T-helper 17 cell (primary cell): ENCODE results near the gene ATG3. TPM values are rescaled to one million over a fixed set of nuclear protein-coding genes. Genes with fewer than 3 reads are reported as not detected.
"Not testable (repeated sequence)": the region's sequence is repeated elsewhere in the genome, so short reads cannot be mapped to it uniquely, and the experiment has no call there.

Source experiments
- ATAC-seq: fragments of 150-1000 bp; cut with Tn5 transposase; 2 replicates; pipeline ENCODE4 v1.10.0; 2021; ENCODE audit warnings: mild to moderate bottlenecking, moderate library complexity
- DNase-seq, 3 donors: peaks; one replicate each; pipeline versions ENCODE4 v3.0.0 to v3.0.0-alpha.2; 2020 to 2021
- H3K9me3 ChIP-seq: one replicate; pipeline ENCODE4 v1.7.0; 2013; ENCODE audit warnings: low read length, mild to moderate bottlenecking; ENCODE audit not compliant: control insufficient read depth, poor library complexity, severe bottlenecking
- H3K27ac Mint-ChIP-seq: one replicate; pipeline ENCODE4 v1.8.0; 2022; ENCODE audit warnings: mild to moderate bottlenecking, moderate library complexity, mixed read lengths
- H3K27me3 Mint-ChIP-seq: one replicate; pipeline ENCODE4 v1.8.0; 2022; ENCODE audit warnings: mixed read lengths
- H3K36me3 Mint-ChIP-seq: one replicate; pipeline ENCODE4 v1.8.0; 2022; ENCODE audit warnings: low read depth, mixed read lengths
- H3K4me1 Mint-ChIP-seq: one replicate; pipeline ENCODE4 v1.8.0; 2022; ENCODE audit warnings: mild to moderate bottlenecking, mixed read lengths
- H3K4me3 Mint-ChIP-seq: one replicate; pipeline ENCODE4 v1.8.0; 2022; ENCODE audit warnings: mild to moderate bottlenecking, moderate library complexity, mixed read lengths
- total RNA-seq, 4 donors: library from RNA in 2 of 4; stranded (reverse) in 2 of 4; gene quantifications; one replicate each; pipeline ENCODE4 v1.2.3 and lab custom pipeline; 2022 to 2026

Gene ATG3
- total RNA-seq, 2 donors from 2014 or later = 45.9 to 46.2 TPM

GRCh38 chr3:112505907-112506306 is 55.9 kb downstream of the ATG3 start:
- DNase-seq (no peak), ATAC-seq (no peak)
- no peaks in the 10 kb centered on the region for H3K27me3 Mint-ChIP-seq
- H3K4me3 Mint-ChIP-seq = no peak overlapping the region
- H3K36me3 Mint-ChIP-seq = no peaks in the 10 kb centered on the region
- H3K9me3 ChIP-seq = no peaks in the 10 kb centered on the region
- H3K27ac Mint-ChIP-seq = no peak overlapping the region
- peaks cover 6% of the 10 kb centered on the region for H3K4me1 Mint-ChIP-seq

GRCh38 chr3:112504123-112504522 is 57.6 kb downstream of the ATG3 start:
- Mint-ChIP-seq H3K27me3 (no peaks in the 10 kb centered on the region), H3K4me3 (no peak overlapping the region), H3K27ac (no peak overlapping the region), H3K36me3 (no peaks in the 10 kb centered on the region), H3K4me1 (peaks cover 19% of the 10 kb centered on the region)
- no peak for DNase-seq
- H3K9me3 ChIP-seq = no peaks in the 10 kb centered on the region
- ATAC-seq = no peak

- H3K9me3 ChIP-seq = no peaks in the 10 kb centered on the region
- H3K4me3 Mint-ChIP-seq = no peak overlapping the region
- H3K36me3 Mint-ChIP-seq = no peaks in the 10 kb centered on the region
- DNase-seq = no peak
- ATAC-seq = no peak
- H3K27me3 Mint-ChIP-seq = no peaks in the 10 kb centered on the region
- no peak overlapping the region for H3K27ac Mint-ChIP-seq
- H3K4me1 Mint-ChIP-seq = peaks cover 21% of the 10 kb centered on the region
These were observed 58.3 kb downstream of the ATG3 start for GRCh38 chr3:112503304-112503972.

- H3K4me1 Mint-ChIP-seq = peaks cover 39% of the 10 kb centered on the region
- no peaks in the 10 kb centered on the region for H3K27me3 Mint-ChIP-seq
- no peak overlapping the region for H3K4me3 Mint-ChIP-seq
- H3K36me3 Mint-ChIP-seq = no peaks in the 10 kb centered on the region
- peak overlapping the region; percentile 98 for H3K27ac Mint-ChIP-seq
- H3K9me3 ChIP-seq = no peaks in the 10 kb centered on the region
- DNase-seq (no peak), ATAC-seq (no peak)
These were observed 61.1 kb downstream of the ATG3 start for GRCh38 chr3:112500621-112501020.

- Mint-ChIP-seq H3K36me3 (peaks cover 3% of the 10 kb centered on the region), H3K4me1 (peaks cover 41% of the 10 kb centered on the region), H3K4me3 (peak within 1 kb of the TSS; percentile 95), H3K27me3 (no peaks in the 10 kb centered on the region), H3K27ac (peak within 1 kb of the TSS; percentile 98)
- ATAC-seq = peak; percentile 66
- DNase-seq = no peak
- H3K9me3 ChIP-seq = no peaks in the 10 kb centered on the region
These were observed 62.6 kb downstream of the ATG3 start, which contains the start of gene BTLA for GRCh38 chr3:112498914-112499711. Gene BTLA, minus strand, starts transcription at chr3:112499472. Its CDS starts 114 bp downstream, at chr3:112499358.

- Mint-ChIP-seq H3K4me3 (peak overlapping the region; percentile 95), H3K36me3 (peaks cover 4% of the 10 kb centered on the region), H3K27ac (peak overlapping the region; percentile 98), H3K27me3 (no peaks in the 10 kb centered on the region), H3K4me1 (peaks cover 41% of the 10 kb centered on the region)
- DNase-seq (no peak), ATAC-seq (no peak)
- H3K9me3 ChIP-seq = no peaks in the 10 kb centered on the region
These were observed 63.7 kb downstream of the ATG3 start for GRCh38 chr3:112497897-112498548.

GRCh38 chr3:112496366-112497067 is 65.2 kb downstream of the ATG3 start:
- DNase-seq = no peak
- Mint-ChIP-seq H3K4me3 (peak overlapping the region; percentile 85), H3K36me3 (peaks cover 7% of the 10 kb centered on the region), H3K27me3 (no peaks in the 10 kb centered on the region), H3K4me1 (peaks cover 52% of the 10 kb centered on the region), H3K27ac (peak overlapping the region; percentile 98)
- ATAC-seq = peak; percentile 63
- H3K9me3 ChIP-seq = no peaks in the 10 kb centered on the region

GRCh38 chr3:112494448-112494767 is 67.4 kb downstream of the ATG3 start:
- H3K4me1 Mint-ChIP-seq = peaks cover 57% of the 10 kb centered on the region
- not testable (repeated sequence) for ATAC-seq, H3K36me3 Mint-ChIP-seq, H3K27me3 Mint-ChIP-seq, DNase-seq, H3K9me3 ChIP-seq
- H3K27ac Mint-ChIP-seq = peak overlapping the region; percentile 98
- H3K4me3 Mint-ChIP-seq = peak overlapping the region; percentile 57

- H3K9me3 ChIP-seq = no peaks in the 10 kb centered on the region
- peak overlapping the region; percentile 98 for H3K27ac Mint-ChIP-seq
- no peak overlapping the region for H3K4me3 Mint-ChIP-seq
- DNase-seq (no peak), ATAC-seq (no peak)
- H3K4me1 Mint-ChIP-seq = peaks cover 54% of the 10 kb centered on the region
- H3K36me3 Mint-ChIP-seq = peaks cover 10% of the 10 kb centered on the region
- no peaks in the 10 kb centered on the region for H3K27me3 Mint-ChIP-seq
These were observed 69.6 kb downstream of the ATG3 start for GRCh38 chr3:112492124-112492523.

- ATAC-seq = no peak
- H3K4me3 Mint-ChIP-seq = peak overlapping the region; percentile 47
These were observed 70.4 kb downstream of the ATG3 start for GRCh38 chr3:112491373-112491772.

GRCh38 chr3:112489674-112490479 is 71.9 kb downstream of the ATG3 start:
- Mint-ChIP-seq H3K27ac (peak overlapping the region; percentile 98), H3K4me3 (peak overlapping the region; percentile 70), H3K36me3 (peaks cover 10% of the 10 kb centered on the region), H3K27me3 (no peaks in the 10 kb centered on the region), H3K4me1 (peaks cover 36% of the 10 kb centered on the region)
- ATAC-seq (peak; percentile 64), DNase-seq (no peak)
- no peaks in the 10 kb centered on the region for H3K9me3 ChIP-seq

More at GRCh38 chr3:112491373-112491772, 70.4 kb downstream of the ATG3 start:
- no peak for DNase-seq
- Mint-ChIP-seq H3K36me3 (peaks cover 10% of the 10 kb centered on the region), H3K4me1 (peaks cover 49% of the 10 kb centered on the region), H3K27ac (peak overlapping the region; percentile 98), H3K27me3 (no peaks in the 10 kb centered on the region)
- H3K9me3 ChIP-seq = no peaks in the 10 kb centered on the region

GRCh38 chr3:112486811-112487505 is 74.8 kb downstream of the ATG3 start:
- Mint-ChIP-seq H3K36me3 (peaks cover 3% of the 10 kb centered on the region), H3K27me3 (no peaks in the 10 kb centered on the region), H3K27ac (peak overlapping the region; percentile 91), H3K4me3 (no peak overlapping the region), H3K4me1 (peaks cover 46% of the 10 kb centered on the region)
- DNase-seq (no peak), ATAC-seq (no peak)
- no peaks in the 10 kb centered on the region for H3K9me3 ChIP-seq
